ENCODE data around the gene EEF1B2.
A peak's percentile ranks its signal among the peaks of the same experiment; 100 is the strongest.
"Not testable (repeated sequence)": the region's sequence is repeated elsewhere in the genome, so short reads cannot be mapped to it uniquely, and the experiment has no call there.

The EEF1B2 gene

DNA sequence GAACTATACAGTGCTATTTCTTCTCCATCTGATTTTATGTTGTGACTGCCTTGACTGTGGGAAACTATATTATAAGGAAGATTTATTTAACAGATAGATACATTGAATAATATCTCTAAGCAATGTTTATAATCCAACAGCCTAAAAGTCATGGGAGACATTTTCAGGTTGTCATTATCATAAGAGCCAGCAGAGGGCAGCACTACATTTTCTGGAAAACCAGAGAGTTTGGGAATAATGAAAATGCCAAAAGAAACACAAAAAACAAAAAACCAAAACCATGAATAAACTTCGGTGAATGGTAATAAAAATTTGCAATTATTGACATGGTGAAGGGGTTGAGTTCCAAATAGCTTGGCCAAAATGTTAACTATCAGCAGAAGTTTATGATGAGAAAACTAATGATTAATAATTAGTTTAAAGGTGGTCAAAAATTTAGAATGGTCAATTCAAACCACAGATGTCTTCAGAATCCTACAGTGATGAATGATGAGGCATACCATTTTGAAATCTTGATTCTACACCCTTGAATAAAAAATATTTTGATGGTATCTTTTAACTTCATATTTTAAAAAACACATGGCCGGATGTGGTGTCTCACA is 4.7 kb downstream of the EEF1B2 start:
- DNase-seq (ENCODE audit: low spot score), result peak; percentile 21

DNA sequence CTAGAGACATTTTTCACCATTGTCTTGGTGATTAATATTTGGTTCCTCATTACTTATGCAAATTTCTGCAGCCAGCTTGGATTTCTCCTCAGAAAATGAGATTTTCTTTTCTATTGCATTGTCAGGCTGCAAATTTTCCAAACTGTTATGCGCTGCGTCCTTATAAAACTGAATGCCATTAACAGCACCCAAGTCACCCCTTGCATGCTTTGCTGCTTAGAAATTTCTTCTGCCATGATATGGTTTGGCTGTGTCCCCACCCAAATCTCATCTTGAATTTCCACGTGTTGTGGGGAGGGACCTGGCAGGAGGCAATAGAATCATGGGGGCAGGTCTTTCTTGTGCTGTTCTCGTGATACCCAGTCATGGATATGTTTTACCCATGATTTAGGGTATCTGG is 8.5 kb downstream of the EEF1B2 start:
- not testable (repeated sequence) for DNase-seq (ENCODE audit: low spot score)

DNA sequence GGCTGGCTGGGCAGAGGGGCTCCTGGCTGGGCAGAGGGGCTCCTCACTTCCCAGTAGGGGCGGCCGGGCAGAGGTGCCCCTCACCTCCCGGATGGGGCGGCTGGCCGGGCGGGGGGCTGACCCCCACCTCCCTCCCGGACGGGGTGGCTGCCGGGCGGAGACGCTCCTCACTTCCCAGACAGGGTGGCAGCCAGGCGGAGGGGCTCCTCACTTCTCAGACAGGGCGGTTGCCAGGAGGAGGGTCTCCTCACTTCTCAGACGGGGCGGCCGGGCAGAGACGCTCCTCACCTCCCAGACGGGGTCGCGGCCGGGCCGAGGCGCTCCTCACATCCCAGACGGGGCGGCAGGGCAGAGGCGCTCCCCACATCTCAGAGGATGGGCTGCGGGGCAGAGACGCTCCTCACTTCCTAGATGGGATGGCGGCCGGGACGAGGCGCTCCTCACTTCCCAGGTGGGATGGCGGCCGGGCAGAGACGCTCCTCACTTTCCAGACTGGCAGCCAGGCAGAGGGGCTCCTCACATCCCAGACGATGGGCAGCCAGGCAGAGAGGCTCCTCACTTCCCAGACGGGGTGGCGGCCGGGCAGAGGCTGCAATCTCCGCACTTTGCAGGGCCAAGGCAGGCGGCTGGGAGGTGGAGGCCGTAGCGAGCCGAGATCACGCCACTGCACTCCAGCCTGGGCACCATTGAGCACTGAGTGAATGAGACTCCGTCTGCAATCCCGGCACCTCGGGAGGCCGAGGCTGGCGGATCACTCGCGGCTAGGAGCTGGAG is 12.1 kb downstream of the EEF1B2 start:
- not testable (repeated sequence) for DNase-seq (ENCODE audit: low spot score)

DNA sequence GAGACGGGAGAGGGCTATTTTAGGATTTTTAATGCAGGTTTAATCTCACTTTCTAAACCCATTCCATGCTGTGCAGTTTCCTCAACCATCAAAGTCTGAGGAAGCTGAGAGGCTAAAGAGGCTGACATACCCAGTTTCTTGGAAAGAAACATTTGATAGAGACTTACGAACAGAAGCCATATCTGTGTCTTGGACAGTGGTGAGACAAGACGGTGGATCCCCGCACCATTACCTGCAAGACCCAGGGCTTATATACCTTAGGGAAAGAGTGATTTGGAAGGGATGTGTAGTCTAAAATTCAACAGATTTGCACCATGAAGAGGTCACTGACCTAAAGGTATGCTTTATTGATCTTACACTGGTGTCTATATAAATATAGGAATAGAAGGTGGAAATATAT is 13.5 kb downstream of the EEF1B2 start:
- DNase-seq (ENCODE audit: low spot score), result no peak

DNA sequence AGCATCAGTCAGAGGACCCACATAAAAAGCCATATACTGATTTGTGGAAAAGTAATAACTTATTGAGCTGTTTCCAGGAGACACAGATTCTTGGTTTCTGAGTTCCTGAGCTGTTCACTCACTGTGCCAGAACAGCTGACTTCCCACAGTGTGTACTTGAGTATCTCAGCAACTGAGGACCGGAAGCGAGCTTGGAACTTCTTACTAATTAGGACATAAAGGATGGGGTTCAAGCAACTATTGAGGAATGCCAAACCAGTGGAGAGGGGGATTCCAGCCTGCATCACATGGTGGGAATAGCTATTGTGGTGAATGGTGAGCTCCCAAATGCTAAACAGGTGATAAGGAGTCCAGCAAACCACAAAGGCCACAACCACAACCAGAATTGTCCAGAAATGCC is 16.4 kb downstream of the EEF1B2 start:
- DNase-seq (ENCODE audit: low spot score), result no peak

DNA sequence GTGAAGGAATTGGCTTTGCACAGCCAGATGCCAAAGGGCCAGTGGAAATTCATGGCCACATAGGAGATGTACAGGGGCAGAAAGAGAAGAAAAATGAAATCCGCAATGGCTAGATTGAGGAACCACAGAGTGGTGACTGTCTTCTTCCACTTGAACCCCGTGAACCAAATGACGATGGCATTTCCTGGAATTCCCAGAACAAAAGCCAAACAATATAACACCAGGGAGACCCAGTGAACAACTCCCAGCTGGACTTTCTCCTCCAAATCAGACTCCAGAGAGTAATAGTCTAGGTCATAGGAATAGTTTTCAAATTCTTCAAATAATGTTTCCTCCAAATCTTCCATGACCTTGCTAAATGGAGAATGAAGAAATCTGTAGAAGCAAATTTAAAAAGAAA is 17.2 kb downstream of the EEF1B2 start:
- DNase-seq (ENCODE audit: low spot score), result no peak

DNA sequence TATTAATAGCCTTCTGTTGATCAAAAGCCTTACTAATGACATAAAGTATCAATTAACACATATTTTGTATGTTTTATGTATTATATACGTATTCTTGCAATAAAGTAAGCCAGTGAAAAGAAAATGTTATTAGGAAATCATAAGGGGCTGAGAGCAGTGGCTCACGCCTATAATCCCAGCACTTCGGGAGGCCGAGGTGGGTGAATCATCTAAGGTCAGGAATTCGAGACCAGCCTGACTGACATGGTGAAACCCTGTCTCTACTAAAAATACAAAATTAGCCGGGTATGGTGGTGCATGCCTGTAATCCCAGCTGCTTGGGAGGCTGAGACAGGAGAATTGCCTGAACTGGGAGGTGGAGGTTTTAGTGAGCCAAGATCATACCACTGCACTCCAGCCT is 21.8 kb downstream of the EEF1B2 start:
- DNase-seq (ENCODE audit: low spot score), result not testable (repeated sequence)

DNA sequence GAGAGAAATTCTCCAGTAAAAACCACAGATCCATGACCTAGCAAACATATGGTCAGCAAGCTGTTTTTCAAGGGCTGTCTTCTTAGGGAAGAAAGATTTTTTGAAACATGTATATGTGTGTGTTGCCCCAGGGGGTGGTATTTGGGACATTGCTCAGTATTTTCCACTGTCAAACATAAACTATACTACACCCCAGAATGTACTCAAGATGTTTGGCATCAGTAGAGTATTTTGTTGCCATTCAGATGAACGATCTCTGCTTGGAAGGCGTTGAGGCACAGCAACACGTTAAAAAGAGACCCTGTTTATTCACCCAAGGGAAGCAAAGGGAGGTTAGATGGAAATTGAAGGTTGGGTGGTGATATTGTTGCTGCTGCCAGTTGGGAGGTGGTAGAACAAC is 30.0 kb downstream of the EEF1B2 start:
- DNase-seq (ENCODE audit: low spot score), result no peak

DNA sequence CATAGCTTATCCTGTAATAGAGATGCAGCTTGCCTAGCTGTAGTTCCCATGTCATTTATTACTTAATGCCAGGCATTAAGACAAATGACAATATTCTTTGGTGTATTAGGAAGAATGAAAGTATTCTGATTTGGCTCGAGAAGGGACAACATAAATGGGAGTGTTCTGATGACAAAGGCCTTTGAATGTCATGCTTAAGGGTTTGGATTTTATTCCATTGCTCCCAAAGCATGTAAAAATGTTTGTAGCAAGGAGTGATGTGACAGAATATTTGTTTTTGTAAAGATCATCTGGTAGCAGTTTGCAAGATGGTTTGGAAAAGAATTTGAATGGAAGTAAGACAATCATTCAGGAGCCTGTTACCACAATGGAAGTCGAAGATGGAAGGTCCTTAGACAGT is 30.4 kb downstream of the EEF1B2 start:
- no peak for DNase-seq (ENCODE audit: low spot score)

DNA sequence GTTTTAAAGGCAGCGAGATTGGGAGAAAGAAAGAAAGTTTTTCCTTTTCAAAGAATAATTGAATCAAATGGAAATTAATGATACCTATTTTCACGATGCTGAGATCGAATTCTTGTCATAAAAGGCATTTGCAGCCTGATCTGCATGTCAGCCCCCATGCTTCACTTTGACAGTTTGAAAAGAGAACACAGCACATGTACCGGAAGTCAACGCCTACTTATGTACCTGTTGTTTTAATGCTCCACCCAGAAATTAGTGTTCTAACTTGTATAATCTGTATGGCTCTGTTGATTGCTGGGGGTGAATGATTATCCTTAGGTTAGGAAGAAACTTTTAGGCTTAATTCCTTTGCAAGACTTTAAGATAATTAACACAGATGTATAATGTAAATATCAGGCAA is 31.0 kb downstream of the EEF1B2 start:
- DNase-seq (ENCODE audit: low spot score), result no peak

DNA sequence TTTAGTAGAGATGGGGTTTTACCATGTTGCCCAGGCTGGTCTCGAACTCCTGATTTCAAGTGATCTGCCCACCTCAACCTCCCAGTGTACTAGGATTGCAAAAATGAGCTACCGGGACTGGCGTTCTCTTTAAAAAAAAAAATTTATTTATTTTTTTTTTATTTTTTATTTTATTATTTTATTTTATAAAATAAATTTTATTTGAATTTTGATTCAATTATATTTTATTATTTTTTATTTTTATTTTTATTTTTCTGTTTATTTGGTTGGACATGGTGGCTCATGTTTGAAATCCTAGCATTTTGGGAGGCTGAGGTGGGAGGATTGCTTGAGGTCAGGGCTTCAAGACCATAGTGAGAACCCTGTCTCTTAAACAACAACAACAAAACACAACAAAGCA is 32.5 kb downstream of the EEF1B2 start:
- no peak for DNase-seq (ENCODE audit: low spot score)

DNA sequence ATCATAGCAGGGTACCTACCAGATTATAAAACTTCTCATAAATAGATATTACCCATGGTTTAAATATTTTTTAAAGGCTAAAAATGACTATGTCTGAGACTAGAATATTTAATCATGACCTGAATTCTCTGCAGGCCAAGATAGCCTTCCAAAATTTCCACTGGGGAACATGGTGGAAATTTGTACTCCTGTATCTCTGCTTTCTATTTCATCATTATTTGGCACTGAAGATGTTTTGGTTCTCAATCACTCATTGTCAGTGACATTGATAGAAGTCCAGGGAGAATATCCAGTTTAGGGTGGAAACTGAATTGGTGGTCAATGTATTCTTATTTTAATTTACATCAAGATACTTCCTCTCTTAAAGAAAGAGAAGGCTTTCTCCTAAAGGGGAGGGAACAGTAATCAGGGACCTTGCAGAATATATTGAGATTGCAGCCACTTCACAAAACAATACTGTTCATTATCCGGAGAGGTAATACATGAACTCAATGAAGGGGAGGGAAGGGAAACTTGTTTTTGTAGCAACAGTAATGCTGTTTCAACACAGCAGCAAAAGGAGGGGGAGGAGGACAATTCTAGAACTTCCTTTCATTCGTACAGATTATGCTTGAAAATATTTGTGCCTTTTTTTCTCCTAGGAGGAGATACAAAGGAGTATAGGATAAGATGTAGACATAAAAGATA is 34.1 kb downstream of the EEF1B2 start:
- no peak for DNase-seq (ENCODE audit: low spot score)

DNA sequence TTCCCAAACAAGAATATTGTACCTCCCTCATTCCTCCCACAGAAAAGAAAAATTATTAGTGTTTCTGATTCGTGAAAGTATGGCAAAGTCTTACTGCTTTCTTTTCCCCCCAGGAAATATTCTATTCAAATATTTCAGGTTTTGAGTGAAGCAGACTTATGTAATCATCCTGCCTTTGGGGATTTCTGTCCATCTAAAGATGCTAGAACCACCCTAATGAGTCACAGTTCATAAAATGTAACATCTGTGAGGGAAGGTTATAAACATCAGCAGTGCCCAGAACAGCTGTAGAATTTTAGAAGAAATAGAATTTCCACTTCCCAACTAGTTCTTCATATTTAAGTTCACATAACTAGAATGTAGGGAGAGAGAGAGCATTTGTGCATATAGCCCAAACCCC is 39.0 kb downstream of the EEF1B2 start:
- peak; percentile 58 for DNase-seq (ENCODE audit: low spot score)

DNA sequence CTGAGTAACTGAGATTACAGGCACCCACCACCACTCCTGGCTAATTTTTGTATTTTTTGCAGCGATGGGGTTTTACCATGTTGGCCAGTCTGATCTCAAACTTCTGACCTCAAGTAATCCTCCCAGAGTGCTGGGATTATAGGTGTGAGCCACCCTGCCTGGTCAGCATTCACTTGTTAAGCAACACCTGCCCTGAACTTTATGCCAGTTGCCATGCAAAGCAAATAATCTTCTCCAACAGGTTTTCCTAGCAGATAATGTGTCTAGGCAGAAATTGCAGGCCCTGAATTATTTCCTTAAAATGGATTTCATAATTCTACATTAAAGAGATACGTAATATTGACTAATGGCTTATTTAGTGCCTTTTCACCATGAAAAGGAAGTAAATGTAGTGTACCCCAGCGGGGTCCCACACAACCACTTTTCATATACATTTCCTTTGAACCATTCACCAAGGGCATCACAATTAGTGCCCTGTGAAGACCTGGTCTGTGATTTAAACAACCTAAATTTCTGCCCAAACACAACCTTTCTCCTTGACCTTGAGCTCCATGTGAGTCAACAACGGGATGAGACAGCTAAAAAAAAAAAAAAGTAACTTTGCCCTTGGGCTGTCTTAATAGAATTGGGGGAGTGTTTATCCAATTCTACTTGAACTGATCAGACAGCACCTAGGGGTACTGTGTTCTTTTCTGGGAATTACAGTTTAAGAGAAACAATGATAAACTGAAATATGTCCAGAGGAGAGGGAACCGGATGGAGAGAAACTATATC is 41.6 kb downstream of the EEF1B2 start:
- no peak for DNase-seq (ENCODE audit: low spot score)

DNA sequence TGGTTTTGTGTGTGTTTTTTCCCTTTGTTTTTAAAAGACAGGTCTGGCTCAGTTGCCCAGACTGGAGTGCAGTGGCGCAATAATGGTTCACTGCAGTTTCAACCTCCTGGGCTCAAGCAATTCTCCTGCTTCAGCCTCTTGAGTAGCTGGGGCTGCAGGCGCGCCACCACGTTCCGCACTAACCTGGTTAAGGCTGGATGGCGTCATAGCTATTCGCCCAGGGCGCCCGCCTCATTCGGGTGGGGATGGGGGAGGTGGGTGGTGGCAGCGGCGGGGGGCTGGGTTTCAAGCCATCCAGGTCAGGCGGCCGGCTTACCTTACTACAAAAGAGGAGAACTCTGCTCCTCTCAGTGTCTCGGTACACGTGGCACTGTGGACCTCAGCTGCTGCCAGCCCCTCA is 42.8 kb downstream of the EEF1B2 start:
- no peak for DNase-seq (ENCODE audit: low spot score)

DNA sequence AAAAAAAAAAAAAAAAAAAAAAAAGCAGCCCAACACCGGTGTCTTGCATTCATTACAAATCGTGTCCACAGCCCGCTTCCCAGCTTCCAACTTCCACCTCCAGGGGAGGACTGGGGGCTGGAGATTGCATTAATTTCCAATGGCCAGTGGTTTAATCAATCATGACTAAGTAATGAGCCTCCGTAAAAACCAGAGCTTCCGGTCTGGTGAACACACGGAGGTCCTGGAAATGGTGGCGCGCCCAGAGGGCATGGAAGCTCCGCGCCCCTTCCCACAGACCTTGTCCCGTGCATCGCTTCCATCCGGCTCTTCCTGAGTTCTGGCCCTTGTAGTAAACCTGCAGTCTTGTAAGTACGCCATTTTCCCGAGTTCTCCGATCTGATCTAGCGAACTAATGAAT is 43.6 kb downstream of the EEF1B2 start:
- DNase-seq (ENCODE audit: low spot score), result no peak

DNA sequence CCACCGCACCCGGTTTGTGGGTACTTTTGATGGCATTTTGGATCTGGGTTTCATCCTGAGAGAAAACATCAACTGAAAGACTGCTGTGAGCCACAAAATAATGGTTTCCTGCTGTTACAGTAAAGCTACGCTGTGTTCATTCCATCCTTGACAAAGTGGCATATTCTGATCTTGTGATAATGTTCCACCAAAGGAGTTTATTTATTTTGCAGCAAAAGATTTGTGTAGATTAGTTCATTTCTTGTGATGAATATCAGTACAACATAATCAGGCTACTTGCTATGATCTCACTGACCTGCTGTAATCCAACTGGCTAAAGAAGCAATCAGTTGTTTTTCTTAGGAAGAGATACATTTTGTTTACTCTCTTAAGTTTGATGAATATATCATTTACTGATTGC is 45.0 kb downstream of the EEF1B2 start:
- DNase-seq (ENCODE audit: low spot score), result no peak

DNA sequence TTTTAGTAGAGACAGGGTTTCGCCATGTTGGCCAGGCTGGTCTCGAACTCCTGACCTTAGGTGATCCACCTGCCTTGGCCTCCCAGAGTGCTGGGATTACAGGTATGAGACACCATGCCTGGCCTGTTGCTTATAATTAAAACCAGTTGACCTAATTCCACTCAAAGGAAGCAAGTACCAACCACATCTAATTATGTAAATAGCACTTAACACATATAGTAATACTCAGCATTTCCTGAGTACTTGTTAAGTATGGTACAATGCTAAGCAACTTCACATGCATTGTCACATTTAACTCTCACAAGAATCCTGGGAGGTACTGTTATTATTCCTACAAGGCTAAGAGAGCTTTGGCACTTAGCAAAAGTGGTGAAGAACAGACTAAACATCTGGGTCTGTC is 47.6 kb downstream of the EEF1B2 start:
- not testable (repeated sequence) for DNase-seq (ENCODE audit: low spot score)

DNA sequence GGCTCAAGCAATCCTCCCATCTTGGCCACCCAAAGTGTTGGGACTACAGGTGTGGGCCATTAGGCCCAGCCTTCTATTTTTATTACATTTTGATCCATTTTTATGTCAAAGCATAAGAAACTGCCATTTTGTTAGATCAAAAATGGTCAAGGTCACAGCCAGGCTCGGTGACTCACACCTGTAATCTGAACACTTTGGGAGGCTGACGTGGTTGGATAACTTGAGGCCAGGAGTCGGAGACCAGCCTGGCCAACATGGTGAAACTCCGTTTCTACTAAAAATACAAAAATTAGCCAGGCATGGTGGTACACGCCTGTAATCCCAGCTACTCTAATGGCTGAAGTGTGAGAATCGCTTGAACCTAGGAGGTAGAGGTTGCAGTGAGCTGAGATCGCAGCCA is 49.2 kb downstream of the EEF1B2 start:
- no peak for DNase-seq (ENCODE audit: low spot score)

DNA sequence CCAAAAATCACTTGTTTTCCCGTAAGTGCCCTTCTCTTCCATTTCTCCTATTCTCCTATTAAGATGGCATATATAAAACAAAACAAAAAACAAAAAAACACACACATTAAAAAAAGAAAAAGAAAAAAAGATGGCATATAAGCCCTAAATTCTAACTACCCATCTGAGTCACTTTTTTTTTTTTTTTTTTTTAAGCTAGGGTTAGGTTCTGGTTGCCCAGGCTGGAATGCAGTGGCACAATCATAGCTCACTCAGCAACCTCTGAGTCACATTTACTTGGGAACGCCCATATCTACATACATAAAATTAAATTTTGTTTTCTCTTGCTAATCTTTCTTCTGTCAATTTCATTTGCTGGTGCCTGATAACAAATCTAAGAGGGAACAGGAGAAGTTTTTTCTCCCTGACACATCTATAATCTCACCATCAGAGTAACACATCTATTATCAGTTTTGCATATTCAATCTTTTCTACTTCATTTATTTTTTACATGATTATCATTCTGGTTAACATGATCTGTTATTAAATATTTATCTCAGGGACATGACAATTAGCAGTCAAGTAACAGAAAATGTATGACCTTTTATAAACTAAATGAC is 52.1 kb downstream of the EEF1B2 start:
- DNase-seq (ENCODE audit: low spot score), result peak; percentile 56
